ENCODE results near the gene CTSC.
"Not testable (repeated sequence)": the region's sequence is repeated elsewhere in the genome, so short reads cannot be mapped to it uniquely, and the experiment has no call there.

- TF ChIP-seq POLR2AphosphoS5 (IDR thresholded peaks at IDR 0.05; ENCODE audit: low read depth, low read length); ELF1 (IDR thresholded peaks at IDR 0.05); CTCF (IDR thresholded peaks at IDR 0.05); IRF3 (IDR thresholded peaks at IDR 0.05; ENCODE audit: low read depth, low read length); EP300 (IDR thresholded peaks at IDR 0.05; ENCODE audit: borderline replicate concordance in 1 of 2, low read depth in 1 of 2, low read length in 1 of 2); MAX (IDR thresholded peaks at IDR 0.05; ENCODE audit: low read depth); RFX5 (IDR thresholded peaks at IDR 0.05; ENCODE audit: low read length); YY1 (IDR thresholded peaks at IDR 0.05; ENCODE audit: low read depth); TEAD4 (IDR thresholded peaks at IDR 0.05; ENCODE audit: borderline replicate concordance, insufficient read depth); ZBTB33 (IDR thresholded peaks at IDR 0.05; ENCODE audit: borderline replicate concordance, low read depth); RCOR1 (IDR thresholded peaks at IDR 0.05; ENCODE audit: low read length); USF1 (IDR thresholded peaks at IDR 0.05; ENCODE audit: borderline replicate concordance, low read depth); FOXM1 (IDR thresholded peaks at IDR 0.05; ENCODE audit: low read depth): not testable (repeated sequence)
Observed at GRCh38 chr11:88321412-88321811, 16.1 kb downstream of the CTSC start.
